ENCODE measurements around the gene LTB4R.

Gene LTB4R

GRCh38 chr14:24310646-24311604 lies at the start of gene LTB4R:
TSS of gene LTB4R (plus strand) at chr14:24311502. CDS start at chr14:24315652, 4,150 bp downstream.
- DNase-seq (ENCODE audit: low read depth) = peak; percentile 40

GRCh38 chr14:24261969-24262327 lies 49.4 kb upstream of the LTB4R start:
- no peak for DNase-seq (ENCODE audit: low read depth)

- DNase-seq (ENCODE audit: low read depth) = no peak
Observed at GRCh38 chr14:24262821-24263733, 48.2 kb upstream of the LTB4R start, which contains the start of gene TGM1. TSS of gene TGM1 (minus strand) at chr14:24263177. CDS start at chr14:24262352, 825 bp downstream.

- no peak for DNase-seq (ENCODE audit: low read depth)
Observed at GRCh38 chr14:24263848-24264247, 47.5 kb upstream of the LTB4R start.

GRCh38 chr14:24264298-24264697 lies 47.0 kb upstream of the LTB4R start:
- no peak for DNase-seq (ENCODE audit: low read depth)

GRCh38 chr14:24266344-24267244 lies 44.7 kb upstream of the LTB4R start:
- DNase-seq (ENCODE audit: low read depth) = no peak

- DNase-seq (ENCODE audit: low read depth) = no peak
Observed at GRCh38 chr14:24267516-24267915, 43.8 kb upstream of the LTB4R start.

GRCh38 chr14:24268225-24268624 lies 43.1 kb upstream of the LTB4R start:
- DNase-seq (ENCODE audit: low read depth) = no peak

- DNase-seq (ENCODE audit: low read depth) = no peak
Observed at GRCh38 chr14:24269368-24269767, 41.9 kb upstream of the LTB4R start.

- no peak for DNase-seq (ENCODE audit: low read depth)
Observed at GRCh38 chr14:24269910-24270536, 41.3 kb upstream of the LTB4R start.

GRCh38 chr14:24270537-24271133 lies 40.7 kb upstream of the LTB4R start:
- no peak for DNase-seq (ENCODE audit: low read depth)

GRCh38 chr14:24271134-24271833 lies 40.0 kb upstream of the LTB4R start, which contains the start of gene RABGGTA:
TSS of gene RABGGTA (minus strand) at chr14:24271597. CDS start at chr14:24271115, 482 bp downstream.
- DNase-seq (ENCODE audit: low read depth) = peak; percentile 89

- DNase-seq (ENCODE audit: low read depth) = no peak
Observed at GRCh38 chr14:24271834-24272263, 39.5 kb upstream of the LTB4R start.

GRCh38 chr14:24272467-24272866 lies 38.8 kb upstream of the LTB4R start:
- DNase-seq (ENCODE audit: low read depth) = no peak

- DNase-seq (ENCODE audit: low read depth) = no peak
Observed at GRCh38 chr14:24273422-24273998, 37.8 kb upstream of the LTB4R start.

GRCh38 chr14:24274101-24274543 lies 37.2 kb upstream of the LTB4R start:
- peak; percentile 62 for DNase-seq (ENCODE audit: low read depth)

- DNase-seq (ENCODE audit: low read depth) = no peak
Observed at GRCh38 chr14:24277071-24277470, 34.2 kb upstream of the LTB4R start.

- DNase-seq (ENCODE audit: low read depth) = no peak
Observed at GRCh38 chr14:24277606-24278321, 33.5 kb upstream of the LTB4R start.

- DNase-seq (ENCODE audit: low read depth) = no peak
Observed at GRCh38 chr14:24278424-24278823, 32.9 kb upstream of the LTB4R start.

Data from stimulated activated CD4-positive, alpha-beta T cell treated with anti-CD3 and anti-CD28 coated beads, Interleukin-2, amount 100 ng/mL, for 4 hours (primary cell).